Nephron (organoid): ENCODE results near the gene ZNF697.

ENCODE experiments used
- H3K27ac Mint-ChIP-seq, 3 experiments: 2 replicates each; pipeline ENCODE4 v1.8.0; 2020; ENCODE audit warnings: mixed read lengths in 3 of 3, mild to moderate bottlenecking in 2 of 3, moderate library complexity in 1 of 3
- H3K27me3 Mint-ChIP-seq: 2 replicates; pipeline ENCODE4 v1.8.0; 2021; ENCODE audit warnings: low read depth, mild to moderate bottlenecking, moderate library complexity, mixed read lengths
- H3K36me3 Mint-ChIP-seq: 2 replicates; pipeline ENCODE4 v1.8.0; 2020; ENCODE audit warnings: low read depth, mixed read lengths
- H3K4me1 Mint-ChIP-seq: 2 replicates; pipeline ENCODE4 v1.8.0; 2020; ENCODE audit warnings: mixed read lengths
- H3K4me3 Mint-ChIP-seq, 3 experiments: 2 replicates each; pipeline ENCODE4 v1.8.0; 2020; ENCODE audit warnings: mild to moderate bottlenecking in 3 of 3, mixed read lengths in 3 of 3, moderate library complexity in 2 of 3
- H3K9me3 Mint-ChIP-seq: 2 replicates; pipeline ENCODE4 v1.8.0; 2020; ENCODE audit warnings: mixed read lengths
- TF ChIP-seq, protein P1 (sequence below), 3 experiments: fragments of 200-600 bp; sonication (generic); IDR thresholded peaks; one replicate each; pipeline ENCODE4 v1.5.0; 2021; ENCODE audit warnings: antibody characterized with exemption in 3 of 3; ENCODE audit not compliant: unreplicated experiment in 3 of 3

Gene ZNF697

GRCh38 chr1:119673171-119673940 is 25.3 kb upstream of the ZNF697 start:
- H3K9me3 Mint-ChIP-seq, result no peaks in the 10 kb centered on the region
- TF ChIP-seq, protein P1, sequence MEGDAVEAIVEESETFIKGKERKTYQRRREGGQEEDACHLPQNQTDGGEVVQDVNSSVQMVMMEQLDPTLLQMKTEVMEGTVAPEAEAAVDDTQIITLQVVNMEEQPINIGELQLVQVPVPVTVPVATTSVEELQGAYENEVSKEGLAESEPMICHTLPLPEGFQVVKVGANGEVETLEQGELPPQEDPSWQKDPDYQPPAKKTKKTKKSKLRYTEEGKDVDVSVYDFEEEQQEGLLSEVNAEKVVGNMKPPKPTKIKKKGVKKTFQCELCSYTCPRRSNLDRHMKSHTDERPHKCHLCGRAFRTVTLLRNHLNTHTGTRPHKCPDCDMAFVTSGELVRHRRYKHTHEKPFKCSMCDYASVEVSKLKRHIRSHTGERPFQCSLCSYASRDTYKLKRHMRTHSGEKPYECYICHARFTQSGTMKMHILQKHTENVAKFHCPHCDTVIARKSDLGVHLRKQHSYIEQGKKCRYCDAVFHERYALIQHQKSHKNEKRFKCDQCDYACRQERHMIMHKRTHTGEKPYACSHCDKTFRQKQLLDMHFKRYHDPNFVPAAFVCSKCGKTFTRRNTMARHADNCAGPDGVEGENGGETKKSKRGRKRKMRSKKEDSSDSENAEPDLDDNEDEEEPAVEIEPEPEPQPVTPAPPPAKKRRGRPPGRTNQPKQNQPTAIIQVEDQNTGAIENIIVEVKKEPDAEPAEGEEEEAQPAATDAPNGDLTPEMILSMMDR (IDR thresholded peaks at IDR 0.05; ENCODE audit: unreplicated experiment in 3 of 3), result no peak
- H3K4me1 Mint-ChIP-seq, result peaks cover 33% of the 10 kb centered on the region
- no peaks in the 10 kb centered on the region for H3K36me3 Mint-ChIP-seq
- H3K4me3 Mint-ChIP-seq, result no peak overlapping the region
- H3K27me3 Mint-ChIP-seq, result no peaks in the 10 kb centered on the region
- H3K27ac Mint-ChIP-seq, result peak overlapping the region; percentile 78 to 92 (median 84)

- no peak overlapping the region for H3K4me3 Mint-ChIP-seq
- TF ChIP-seq, protein P1 (IDR thresholded peaks at IDR 0.05; ENCODE audit: unreplicated experiment in 3 of 3), result no peak
- no peak overlapping the region for H3K27ac Mint-ChIP-seq
- H3K4me1 Mint-ChIP-seq, result peaks cover 22% of the 10 kb centered on the region
- no peaks in the 10 kb centered on the region for H3K9me3 Mint-ChIP-seq
- no peaks in the 10 kb centered on the region for H3K36me3 Mint-ChIP-seq
- peaks cover 1% of the 10 kb centered on the region for H3K27me3 Mint-ChIP-seq
These were observed 22.8 kb upstream of the ZNF697 start for GRCh38 chr1:119670898-119671297.

DNA sequence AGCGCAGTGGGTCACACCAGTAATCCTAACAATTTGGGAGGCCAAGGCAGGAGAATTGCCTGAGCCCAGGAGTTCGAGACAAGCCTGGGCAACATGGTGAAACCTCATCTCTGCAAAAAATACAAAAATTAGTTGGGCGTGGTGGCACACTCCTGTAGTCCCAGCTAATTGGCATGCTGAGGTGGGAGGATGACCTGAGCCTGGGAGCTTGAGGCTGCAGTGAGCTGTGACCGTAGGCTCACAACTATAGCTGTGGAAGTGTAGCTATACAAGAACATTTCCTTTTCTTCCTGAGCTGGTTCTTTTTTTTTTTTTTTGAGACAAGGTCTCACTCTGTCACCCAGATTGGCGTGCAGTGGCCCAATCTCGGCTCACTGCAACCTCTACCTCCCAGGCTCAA is 19.1 kb upstream of the ZNF697 start:
- Mint-ChIP-seq H3K36me3 (no peaks in the 10 kb centered on the region), H3K4me1 (peaks cover 6% of the 10 kb centered on the region), H3K4me3 (no peak overlapping the region), H3K27me3 (peaks cover 5% of the 10 kb centered on the region), H3K27ac (no peak overlapping the region), H3K9me3 (no peaks in the 10 kb centered on the region)
- TF ChIP-seq, protein P1 (IDR thresholded peaks at IDR 0.05; ENCODE audit: unreplicated experiment in 3 of 3), result no peak

- no peak overlapping the region for H3K27ac Mint-ChIP-seq
- no peaks in the 10 kb centered on the region for H3K9me3 Mint-ChIP-seq
- H3K36me3 Mint-ChIP-seq, result no peaks in the 10 kb centered on the region
- peaks cover 35% of the 10 kb centered on the region for H3K4me1 Mint-ChIP-seq
- TF ChIP-seq, protein P1 (IDR thresholded peaks at IDR 0.05; ENCODE audit: unreplicated experiment in 3 of 3), result no peak
- H3K27me3 Mint-ChIP-seq, result peaks cover 5% of the 10 kb centered on the region
- H3K4me3 Mint-ChIP-seq, result no peak overlapping the region
These were observed 16.0 kb upstream of the ZNF697 start for GRCh38 chr1:119664067-119664466.

DNA sequence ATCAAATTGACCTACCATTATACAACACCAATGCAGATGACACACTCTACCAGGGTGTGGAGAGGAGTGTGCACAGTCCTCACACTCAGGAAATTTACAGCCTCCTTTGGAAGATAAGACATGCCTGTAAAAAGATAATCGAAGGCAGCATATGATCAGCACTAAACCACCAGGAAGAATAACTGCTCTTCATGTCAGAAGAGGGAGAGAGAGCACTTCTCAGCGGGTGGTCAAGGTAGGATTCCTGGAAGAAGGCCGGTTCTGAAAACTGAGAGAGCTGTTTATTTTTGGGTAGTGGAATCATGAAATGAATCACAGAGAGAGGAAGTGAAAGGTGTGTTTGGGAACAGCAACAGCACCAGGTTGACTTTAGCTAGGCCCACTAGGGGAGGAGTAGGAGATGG is 14.0 kb upstream of the ZNF697 start:
- no peak overlapping the region for H3K4me3 Mint-ChIP-seq
- H3K36me3 Mint-ChIP-seq, result no peaks in the 10 kb centered on the region
- TF ChIP-seq, protein P1 (IDR thresholded peaks at IDR 0.05; ENCODE audit: unreplicated experiment in 3 of 3), result no peak
- H3K4me1 Mint-ChIP-seq, result peaks cover 35% of the 10 kb centered on the region
- peak overlapping the region in 1 of 3 experiments; percentile 2 for H3K27ac Mint-ChIP-seq
- no peaks in the 10 kb centered on the region for H3K9me3 Mint-ChIP-seq
- peaks cover 5% of the 10 kb centered on the region for H3K27me3 Mint-ChIP-seq
